ENCODE measurements around the gene SNRNP25.
A peak's percentile ranks its signal among the peaks of the same experiment; 100 is the strongest.

Gene SNRNP25

DNA sequence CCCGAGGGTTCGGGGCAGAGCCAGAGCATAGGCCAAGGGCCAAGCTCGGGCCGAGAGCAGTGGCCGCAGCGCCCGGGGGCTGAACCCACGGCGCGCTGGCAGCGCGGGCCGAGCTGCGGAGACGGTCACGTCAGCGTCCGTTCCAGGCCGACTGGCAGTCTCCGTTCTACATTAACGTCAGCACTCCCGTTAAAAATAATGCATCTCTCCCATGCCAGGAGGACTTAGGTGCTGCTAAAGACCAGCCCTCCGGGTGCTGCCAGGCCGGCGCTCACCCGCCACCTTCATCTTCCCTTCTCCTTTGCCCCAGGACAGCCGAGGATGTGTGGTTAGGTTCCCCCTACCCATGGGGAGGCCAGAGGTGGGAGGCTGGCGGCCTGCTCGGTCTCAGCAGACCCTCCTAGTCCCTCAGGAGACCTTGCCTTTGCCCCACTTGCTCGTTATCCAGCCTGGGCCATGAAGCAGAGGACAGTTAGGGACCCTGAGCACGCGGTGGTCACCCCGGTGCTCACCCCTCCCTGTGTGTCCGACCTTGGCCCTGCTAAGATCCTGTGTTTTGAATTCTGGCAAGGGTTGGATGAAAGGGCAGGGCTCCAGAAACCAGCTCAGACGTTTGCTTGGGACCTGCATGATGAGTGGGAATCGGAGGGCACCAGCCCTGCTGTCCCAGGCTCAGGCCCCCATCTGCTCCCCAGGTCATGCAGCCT lies 25.0 kb downstream of the SNRNP25 start:
- ATAC-seq = peak in 1 of 2 donors; percentile 8

DNA sequence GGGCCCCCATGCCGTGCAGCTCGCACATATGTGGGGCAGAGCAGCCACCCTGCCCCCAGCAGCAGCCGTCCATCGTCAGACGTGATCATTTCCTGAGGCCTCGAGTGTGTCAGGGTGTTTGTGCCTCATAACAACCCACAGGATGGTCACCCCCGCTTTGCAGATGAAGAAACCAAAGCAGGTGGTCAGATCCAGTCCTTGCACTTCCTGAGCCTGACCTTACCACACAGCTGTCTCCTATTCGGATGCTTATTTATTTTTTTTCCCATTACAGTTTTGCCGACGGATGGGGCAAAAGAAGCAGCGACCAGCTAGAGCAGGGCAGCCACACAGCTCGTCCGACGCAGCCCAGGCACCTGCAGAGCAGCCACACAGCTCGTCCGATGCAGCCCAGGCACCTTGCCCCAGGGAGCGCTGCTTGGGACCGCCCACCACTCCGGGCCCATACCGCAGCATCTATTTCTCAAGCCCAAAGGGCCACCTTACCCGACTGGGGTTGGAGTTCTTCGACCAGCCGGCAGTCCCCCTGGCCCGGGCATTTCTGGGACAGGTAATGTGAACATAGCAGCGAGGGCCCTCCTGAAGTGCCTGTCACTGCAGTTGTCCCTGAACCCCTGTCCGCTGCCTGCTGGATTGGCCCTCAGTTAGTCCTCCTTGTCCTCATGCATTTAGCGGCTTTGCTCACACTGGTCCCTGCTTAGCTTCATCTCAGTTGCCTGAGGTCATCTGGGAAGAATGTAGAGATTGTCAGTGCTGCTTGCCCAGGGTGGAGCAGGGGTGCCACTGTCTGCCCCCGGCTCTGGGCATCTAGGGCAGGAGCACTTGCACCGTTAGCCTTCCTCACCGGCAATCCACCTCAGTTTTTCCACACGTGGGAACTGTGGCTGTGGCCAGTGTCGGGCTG lies 25.8 kb downstream of the SNRNP25 start:
- no peak for ATAC-seq

DNA sequence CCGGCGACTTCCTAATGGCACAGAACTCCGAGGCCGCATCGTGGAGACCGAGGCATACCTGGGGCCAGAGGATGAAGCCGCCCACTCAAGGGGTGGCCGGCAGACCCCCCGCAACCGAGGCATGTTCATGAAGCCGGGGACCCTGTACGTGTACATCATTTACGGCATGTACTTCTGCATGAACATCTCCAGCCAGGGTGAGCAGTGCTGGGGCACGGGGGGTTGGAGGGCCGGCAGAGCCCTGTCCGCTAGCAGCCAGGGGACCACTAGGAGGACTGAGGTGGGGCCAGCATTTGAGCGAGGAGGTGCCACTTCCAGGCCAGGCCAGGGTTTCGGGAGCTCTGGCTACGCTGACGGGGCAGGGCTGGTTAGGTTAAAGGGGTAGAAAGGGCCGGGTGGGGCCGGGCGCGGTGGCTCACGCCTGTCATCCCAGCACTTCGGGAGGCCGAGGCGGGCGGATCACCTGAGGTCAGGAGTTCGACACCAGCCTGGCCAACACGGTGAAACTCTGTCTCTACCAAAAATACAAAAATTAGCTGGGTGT lies 29.5 kb downstream of the SNRNP25 start:
- ATAC-seq = no peak

DNA sequence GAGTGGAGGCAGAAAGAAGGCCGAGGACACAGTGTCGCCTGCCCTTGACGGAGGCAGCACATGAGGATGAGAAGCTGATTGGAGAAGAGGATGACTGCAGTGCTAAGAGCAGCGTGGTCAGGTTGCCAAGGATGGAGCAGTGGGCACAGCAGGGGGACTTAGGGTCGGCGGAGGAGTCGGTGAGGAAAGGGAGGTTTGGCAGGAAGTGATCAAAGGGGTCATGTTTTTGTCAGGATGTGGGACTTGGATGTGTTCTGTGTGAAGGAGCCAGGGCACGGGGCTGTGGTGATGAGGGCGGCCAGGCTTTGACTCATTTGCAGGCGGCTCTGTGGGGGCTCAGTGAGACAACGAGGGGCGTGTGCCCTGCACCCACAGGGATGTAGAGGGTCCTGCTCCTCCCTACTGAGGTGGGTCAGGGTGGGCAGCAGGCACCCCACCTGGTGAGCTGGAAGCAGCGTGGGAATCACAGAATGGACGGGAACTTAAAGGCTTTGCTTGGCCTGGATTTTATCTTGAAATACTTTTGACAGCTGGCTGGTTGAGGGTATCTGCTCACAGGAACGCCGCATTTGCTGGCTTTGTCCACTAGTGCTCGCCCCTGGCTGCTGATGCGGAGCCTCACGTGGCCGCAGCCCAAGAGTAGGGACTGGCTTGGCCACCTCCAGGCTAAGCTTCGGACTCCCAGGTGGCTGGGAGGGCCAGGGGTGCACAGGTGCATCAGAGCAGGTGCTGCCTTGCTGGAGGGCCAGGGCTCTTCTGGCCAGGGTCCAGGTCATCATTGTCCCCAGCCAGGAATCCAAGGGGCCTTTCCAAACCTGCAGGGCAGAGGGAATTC lies 30.4 kb downstream of the SNRNP25 start:
- no peak for ATAC-seq

DNA sequence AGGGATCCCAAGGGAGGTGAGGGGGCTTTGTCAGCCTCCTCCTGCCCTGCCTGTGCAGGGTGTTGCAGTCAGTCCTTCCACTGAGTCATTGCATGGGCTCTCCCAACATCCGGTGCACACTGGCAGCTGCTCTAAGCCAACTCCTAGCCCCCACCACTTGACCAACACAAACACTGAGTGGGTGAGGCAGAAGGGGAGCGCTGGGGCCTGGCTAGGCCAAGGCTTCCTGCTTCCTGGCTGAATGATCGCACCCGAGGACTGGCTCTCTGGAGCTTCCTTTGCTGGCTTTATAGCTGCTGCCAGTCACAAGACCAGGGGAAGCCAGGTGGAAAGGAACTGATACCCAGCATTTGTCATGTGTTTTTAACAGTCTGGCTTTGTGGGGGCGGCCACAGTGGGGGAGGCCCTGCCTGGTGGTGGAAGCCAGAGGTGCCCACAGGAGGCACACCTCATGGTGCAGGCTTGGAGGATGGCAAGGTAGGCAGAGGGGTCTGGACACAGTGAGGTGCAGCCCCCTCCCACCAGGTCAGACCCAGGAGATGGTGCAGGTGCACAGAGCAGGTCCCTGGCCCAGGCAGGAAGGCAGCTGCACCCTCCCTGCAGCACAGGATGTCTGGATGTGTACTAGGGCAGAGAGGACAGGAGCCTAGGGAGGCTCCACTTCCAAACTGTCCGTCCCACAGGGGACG lies 31.2 kb downstream of the SNRNP25 start:
- ATAC-seq = peak; percentile 82 to 86

DNA sequence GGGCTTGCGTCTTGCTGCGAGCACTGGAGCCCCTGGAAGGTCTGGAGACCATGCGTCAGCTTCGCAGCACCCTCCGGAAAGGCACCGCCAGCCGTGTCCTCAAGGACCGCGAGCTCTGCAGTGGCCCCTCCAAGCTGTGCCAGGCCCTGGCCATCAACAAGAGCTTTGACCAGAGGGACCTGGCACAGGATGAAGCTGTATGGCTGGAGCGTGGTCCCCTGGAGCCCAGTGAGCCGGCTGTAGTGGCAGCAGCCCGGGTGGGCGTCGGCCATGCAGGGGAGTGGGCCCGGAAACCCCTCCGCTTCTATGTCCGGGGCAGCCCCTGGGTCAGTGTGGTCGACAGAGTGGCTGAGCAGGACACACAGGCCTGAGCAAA lies 31.8 kb downstream of the SNRNP25 start:
- no peak for ATAC-seq

DNA sequence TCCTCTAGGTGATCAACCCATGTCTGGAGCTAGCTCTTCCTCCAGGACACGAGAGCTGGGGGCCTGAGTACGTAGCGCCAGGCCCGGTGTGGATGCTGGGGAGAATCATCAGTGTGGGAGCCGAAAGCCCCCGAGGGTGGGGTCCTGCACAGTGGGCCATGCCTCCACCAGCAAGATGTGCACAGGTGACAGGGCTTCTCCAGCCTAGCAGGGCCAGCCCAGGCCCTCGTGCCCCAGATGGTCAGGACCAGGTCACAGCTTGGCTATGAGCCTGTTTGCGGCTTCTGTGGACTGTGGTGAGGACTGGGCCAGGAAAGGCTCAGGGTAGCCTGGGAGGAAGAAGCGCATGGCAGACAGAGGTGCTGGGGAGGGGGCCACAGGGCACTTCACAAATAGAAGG lies 32.2 kb downstream of the SNRNP25 start:
- no peak for ATAC-seq

DNA sequence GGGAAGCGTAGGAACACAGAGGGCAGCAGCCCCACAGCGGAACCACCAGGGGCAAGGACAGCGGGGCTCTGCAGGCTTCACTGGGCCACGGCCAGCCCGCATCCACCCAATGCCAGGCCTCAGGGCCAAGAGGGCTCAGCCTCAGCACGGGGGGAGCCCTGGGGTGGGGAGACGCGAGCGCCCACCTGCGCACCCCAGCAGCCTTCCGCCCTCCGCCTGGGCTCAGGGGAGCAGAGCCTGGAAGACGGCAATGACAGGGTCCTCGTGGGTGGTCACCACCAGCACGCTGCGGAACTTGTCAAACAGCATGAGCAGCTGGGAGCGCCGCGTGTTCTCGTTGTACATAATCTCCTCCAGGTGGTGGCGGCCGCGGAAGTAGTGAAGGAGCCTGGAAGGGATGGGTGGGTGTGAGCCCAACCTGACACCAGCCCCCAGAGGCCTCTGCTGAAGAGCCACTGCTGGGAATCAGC lies 32.9 kb downstream of the SNRNP25 start:
- no peak for ATAC-seq

DNA sequence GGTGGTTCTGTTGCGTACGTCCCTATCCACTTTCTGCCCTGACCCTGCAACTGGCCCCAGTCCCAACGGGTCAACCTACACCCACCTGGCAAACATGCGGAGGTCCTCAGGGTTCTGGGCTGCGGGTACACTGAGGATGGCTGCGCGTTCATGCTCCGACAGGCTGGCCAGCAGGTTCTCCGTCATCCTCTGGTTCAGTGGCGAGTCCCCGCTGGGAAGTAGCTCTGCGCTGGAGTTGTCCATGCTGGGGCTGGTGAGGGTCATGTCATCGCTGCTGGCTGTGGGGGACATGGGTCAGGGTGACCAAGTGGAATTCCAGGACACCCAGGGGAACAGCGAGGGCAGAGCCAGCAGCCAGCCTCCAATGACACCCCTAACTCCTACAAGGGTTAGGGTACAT lies 35.0 kb downstream of the SNRNP25 start:
- ATAC-seq = no peak

DNA sequence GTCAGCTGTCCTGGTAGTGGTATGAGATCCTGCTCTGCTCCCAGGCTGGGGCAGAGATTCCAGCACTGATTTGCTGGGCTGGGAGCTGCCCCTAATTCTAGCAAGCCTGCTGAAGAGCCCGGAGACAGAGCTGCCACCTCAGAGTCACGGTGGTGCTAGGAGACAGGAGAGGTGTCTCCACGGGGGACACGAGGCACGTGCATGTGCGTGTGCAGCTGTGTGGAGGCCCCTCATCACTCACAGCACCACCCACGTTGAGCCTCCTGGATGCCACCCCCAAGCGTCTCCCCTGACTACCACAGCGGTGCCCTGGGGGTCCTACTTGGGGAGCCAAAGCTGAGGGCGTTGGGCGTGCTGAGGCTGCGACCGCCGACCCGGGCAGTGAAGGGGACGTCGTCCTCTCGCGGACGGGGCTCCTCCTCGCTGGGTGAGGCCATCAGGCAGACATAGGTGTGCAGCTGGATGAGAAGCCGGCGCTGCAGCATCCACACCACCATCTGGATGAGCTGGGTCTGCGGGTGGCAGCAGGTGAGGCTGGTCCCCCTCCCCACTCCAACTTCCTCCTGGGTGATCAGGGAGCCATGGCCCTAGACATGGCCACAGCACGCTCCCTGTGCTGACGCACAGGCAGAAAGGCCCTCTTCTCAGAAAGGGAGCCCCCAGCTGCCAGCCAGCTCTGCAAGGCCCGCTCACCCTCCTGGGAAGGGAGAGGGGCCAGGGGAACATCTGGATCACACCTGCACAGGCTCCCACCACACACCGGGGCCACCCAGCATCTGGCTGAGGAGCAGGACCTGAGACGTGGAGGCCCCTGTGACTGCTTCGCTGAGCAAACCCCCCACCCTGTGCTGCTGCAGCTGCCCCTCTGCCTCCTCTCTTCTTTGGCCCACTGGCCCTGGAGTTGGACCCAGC lies 36.0 kb downstream of the SNRNP25 start:
- ATAC-seq = no peak

DNA sequence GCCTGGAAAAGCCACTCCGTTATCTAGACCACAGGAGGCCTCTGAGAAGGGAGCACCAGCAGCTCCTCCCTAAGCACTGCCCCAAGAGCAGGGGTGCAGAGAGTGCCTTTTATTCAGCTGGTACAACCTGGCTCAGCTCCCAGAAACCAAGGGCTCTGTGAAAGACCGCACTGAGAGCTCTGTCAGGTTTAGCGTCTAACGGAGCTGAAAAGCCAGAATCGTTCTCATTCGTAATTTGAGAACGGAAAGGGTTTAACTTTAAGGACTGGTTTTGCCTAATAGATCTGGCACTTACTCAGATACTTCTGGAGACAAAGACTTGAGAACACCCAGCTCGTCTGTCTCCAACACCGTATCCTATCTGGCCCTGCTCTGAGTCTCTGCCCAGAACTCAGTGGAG lies 37.9 kb downstream of the SNRNP25 start:
- ATAC-seq = no peak

DNA sequence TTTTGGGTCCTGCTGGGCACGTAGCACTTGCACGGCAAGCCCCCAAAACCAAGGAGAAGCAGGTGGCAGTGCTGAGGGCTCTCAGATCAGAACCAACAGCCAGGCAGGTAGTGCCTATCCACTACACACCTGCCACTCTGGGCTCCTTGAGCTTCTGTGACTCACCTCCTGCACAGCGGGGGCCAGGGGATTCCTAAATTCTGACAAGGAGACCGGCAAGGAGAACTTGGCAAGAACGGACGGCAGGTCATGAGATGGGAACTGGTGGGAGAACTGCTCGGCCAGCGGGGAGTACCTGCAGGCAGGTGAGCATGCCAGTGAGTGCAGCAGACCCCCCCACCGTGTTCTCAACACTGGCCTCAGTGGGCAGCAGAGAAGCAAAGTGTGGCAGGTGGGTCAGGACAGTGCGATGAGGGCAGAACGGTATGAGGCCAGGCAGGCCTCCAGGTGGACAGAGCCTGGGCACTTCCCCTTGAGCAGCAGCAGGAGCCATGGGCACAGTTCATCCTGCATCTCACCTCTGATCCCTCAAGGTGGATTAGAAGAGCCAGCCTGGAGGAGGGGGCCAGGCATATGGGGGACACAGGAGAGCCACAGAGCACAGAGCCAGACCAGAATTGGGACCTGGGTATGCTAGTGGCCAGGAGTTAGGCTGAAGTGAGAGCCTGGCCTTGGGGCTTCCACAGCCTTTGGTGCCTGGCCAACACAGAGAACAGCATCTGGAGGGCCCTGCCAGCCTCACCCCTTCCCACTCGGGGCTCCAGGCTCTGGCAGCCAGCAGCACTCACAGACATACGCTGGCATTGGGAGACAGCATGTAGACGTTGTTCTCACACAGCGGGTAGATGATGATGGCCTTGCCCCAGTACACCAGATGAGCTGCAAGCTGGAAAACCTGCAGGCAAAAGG lies 39.1 kb downstream of the SNRNP25 start:
- no peak for ATAC-seq

DNA sequence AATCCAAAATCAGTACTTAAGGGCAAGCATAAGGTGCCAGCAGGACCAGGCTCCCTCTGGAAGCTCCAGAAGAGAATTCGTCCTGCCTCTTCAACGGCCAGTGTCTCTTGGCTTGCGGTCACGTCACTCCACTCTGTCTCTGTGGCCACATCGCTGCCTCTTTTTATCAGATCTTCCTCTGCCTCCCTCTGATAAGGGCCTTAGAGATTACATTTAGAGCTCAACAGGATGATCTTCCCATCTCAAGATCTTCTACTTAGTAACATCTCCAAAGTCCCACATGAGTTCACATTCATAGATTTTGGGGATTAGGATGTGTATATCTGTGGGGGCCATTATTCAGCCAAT lies 41.3 kb downstream of the SNRNP25 start:
- no peak for ATAC-seq

DNA sequence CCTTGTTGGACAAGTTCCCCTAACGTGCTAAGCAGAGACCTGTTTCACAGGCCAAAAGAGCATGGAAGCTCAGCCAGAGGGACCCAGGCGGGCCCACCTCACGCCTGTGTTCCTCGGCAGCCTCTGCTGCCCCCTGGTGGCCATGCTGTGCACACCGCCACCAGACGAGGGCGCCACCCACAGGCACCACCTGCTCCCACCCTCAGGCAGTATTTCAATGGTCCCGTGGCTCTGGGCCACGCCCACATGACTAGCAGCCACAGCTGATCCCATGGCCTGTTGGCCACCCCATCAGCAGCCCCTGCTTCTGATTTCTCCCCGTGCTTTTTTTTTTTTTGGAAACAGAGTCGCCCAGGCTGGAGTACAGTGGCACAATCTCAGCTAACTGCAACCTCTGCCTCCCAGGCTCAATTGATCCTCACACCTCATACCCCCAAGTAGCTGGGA lies 43.3 kb downstream of the SNRNP25 start:
- ATAC-seq = peak; percentile 94 to 95

DNA sequence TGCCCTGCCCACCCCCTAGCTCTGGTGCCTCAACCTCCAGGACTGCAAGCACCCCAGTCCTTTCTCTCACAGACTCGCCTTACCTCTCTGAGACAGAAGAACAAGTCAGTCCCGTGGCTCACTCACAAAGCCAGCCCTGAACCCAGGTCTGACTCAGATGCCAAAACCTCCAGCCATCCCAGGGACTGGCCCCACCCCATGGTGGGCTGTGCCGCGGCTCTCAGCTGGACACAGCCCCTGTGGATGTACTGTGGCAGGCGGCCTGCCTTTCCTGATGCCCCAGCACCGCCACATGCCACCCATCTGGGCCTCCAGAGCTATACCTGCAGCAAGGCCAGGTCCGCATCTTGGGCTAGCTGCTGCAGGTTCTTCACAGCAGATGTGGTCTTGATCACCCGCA lies 44.2 kb downstream of the SNRNP25 start:
- ATAC-seq = no peak

DNA sequence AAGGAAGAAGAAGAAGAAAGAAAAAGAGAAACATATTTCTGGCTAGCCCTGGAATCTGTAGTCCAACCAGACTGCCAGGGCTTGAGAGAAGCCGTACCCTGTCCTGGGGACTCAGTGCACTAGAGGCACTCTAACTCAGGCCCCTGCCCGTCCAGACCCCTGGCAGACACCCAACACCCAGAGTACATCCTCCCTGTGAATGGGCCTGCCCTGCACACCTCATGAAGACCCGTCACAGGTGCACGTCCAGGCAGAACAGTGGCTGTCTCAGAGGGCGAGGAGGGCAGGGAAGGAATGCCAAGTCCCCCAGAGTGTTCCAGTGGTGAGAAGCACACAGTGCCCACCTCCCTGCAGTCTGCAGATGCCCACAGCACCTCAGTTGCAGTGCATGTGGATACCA lies 47.4 kb downstream of the SNRNP25 start:
- ATAC-seq = no peak

DNA sequence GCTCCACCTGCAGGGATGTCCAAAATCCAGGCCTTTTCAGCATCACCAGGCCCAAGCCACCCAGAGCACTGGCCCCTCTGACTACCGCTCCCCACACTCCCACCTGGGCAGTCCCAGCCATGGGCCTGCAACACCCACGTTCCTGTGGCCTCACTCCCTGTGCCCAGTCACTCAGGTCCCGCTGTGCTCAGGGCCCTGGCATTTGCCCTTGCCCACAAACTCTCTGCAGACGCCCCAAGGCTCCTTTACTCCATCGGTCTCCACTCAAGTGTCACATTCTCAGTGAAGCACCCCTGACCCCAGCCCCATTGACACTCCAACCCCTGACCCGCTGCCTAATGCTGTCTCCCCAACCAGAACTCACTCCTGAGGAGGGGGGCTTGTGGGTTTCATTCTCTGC lies 48.0 kb downstream of the SNRNP25 start:
- ATAC-seq = no peak

DNA sequence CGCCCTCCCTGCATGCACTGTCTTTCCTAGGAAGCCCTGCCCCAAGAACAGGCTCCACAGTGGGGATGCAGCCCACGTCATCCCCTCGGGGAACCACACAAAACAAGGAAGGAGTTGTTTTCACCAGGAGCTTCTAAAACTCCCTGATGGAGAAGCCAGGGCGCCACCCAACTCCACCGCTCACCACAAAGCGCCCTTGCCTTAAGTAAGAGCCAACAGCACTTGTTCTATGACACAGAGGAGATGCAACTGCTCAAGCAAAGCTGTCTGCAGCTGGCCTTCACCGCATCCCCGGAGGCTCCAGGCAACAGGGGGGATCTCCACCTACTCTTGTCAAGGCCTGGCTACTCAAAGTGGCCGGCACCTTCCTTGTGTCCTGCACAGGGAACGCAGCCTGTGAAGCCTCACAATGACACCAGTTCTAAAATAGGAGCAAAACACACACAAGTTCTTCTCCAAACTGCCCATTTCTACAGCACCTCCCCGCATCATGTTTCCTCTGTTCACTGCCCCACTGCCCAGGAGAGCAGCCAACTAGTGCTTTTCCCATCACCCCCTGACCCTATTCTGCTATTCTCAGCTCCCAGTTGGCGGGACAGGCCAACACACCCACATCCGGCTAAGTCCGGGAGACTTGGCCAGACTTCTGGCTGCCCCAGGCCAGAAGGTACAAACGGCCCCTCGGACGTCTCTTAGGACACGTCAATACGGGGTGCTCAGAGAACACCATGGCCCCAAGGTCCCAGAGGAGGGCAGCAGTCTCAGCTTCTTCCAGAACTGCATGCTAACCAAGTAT lies 48.6 kb downstream of the SNRNP25 start:
- ATAC-seq = no peak

DNA sequence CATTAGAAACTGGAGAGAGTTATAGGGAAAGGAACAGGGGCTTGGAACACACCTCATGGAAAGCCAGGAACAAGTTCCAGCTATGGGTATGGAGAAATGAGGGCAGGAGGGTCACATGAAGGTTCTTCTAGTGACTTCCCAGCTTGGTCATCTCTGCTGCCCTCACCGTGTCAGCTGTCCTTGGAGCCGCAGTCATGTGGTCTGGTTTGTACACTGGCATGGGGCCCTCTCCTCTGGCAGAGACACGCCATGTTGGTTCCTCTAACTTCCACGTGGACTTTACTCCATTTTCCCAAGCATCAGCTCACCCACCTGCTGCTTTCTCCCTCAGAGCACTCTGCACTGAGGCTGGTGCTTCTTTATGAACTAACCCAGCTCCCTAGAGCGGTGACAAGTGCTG lies 50.7 kb downstream of the SNRNP25 start:
- ATAC-seq = no peak
